Measurements from ENCODE around the gene UBE2L5. TPM values are rescaled to one million over a fixed set of nuclear protein-coding genes. Genes with fewer than 3 reads are reported as not detected.
A peak's percentile ranks its signal among the peaks of the same experiment; 100 is the strongest.

UBE2L5 gene
- total RNA-seq (not detected), polyA plus RNA-seq (under 1 TPM in 1 of 2 donors, not detected in 1; 0.14 TPM), total RNA-seq (0.40 reads per million)

- H3K4me1 ChIP-seq (ENCODE audit: control insufficient read depth in 2 of 2, insufficient read depth in 2 of 2, low read length in 2 of 2): no peaks in the 10 kb centered on the region
- H3K4me3 ChIP-seq (ENCODE audit: low read length): peak within 1 kb of the TSS; percentile 67
- no peaks in the 10 kb centered on the region for H3K9me3 ChIP-seq (ENCODE audit: control insufficient read depth in 2 of 3, low read length in 3 of 3)
- Mint-ChIP-seq H3K27ac (peak within 1 kb of the TSS; percentile 64 to 93 (median 86)), H3K9me3 (no peaks in the 10 kb centered on the region), H3K36me3 (no peaks in the 10 kb centered on the region), H3K27me3 (no peaks in the 10 kb centered on the region), H3K4me1 (peaks cover 7 to 29% (median 15%) of the 10 kb centered on the region in 7 donors), H3K4me3 (peak within 1 kb of the TSS; percentile 80 to 94 (median 89))
- H3K36me3 ChIP-seq (ENCODE audit: control insufficient read depth in 2 of 3, insufficient read depth in 3 of 3, low read length in 3 of 3): no peaks in the 10 kb centered on the region
- H3K27ac ChIP-seq (ENCODE audit: low read depth, low read length): peak within 1 kb of the TSS; percentile 38
- DNase-seq: peak; percentile 41 to 89 (median 56)
- no peaks in the 10 kb centered on the region for H3K27me3 ChIP-seq (ENCODE audit: control insufficient read depth in 2 of 2, insufficient read depth in 2 of 2, low read length in 2 of 2)
- CTCF ChIA-PET: no interaction called here
- POLR2A ChIA-PET: interaction anchor here (0.7 to 1.3 kb wide), 7 partner anchors 14 to 115 kb away, joined by 3 to 8 read pairs (median 4); partner anchors contain the start of gene KATNAL1
- ATAC-seq: peak; percentile 92
- intact Hi-C loops (cut with micrococcal nuclease): loop anchor here (1.0 to 2.0 kb wide), 10 partner anchors 8 to 195 kb away; partner anchors contain the start of genes HMGB1 (in 1 of the 2) and USPL1 (in 1 of the 2)
Measured at GRCh38 chr13:30422054-30422839, at the start of gene UBE2L5. Gene UBE2L5 (plus strand): TSS chr13:30422493. CDS start chr13:30427991, 5,498 bp downstream.

GRCh38 chr13:30373727-30374126, 48.6 kb upstream of the UBE2L5 start:
- POLR2A ChIA-PET: interaction anchor here (0.8 to 7.9 kb wide), 15 partner anchors 11 to 523 kb away, joined by 3 to 281 read pairs (median 7); partner anchors contain the start of genes HMGB1, UBL3 and USPL1
- no peak for ATAC-seq
- peak overlapping the region; percentile 12 for H3K4me3 ChIP-seq (ENCODE audit: low read length)

GRCh38 chr13:30375265-30375835, 46.9 kb upstream of the UBE2L5 start:
- DNase-seq: no peak
- Histone ChIP-seq H3K4me1 (ENCODE audit: control insufficient read depth in 2 of 2, insufficient read depth in 2 of 2, low read length in 2 of 2) (peaks cover 80 to 89% of the 10 kb centered on the region in 2 donors), H3K4me3 (ENCODE audit: low read length) (peak overlapping the region; percentile 51), H3K9me3 (ENCODE audit: control insufficient read depth in 2 of 3, low read length in 3 of 3) (no peaks in the 10 kb centered on the region), H3K27me3 (ENCODE audit: control insufficient read depth in 2 of 2, insufficient read depth in 2 of 2, low read length in 2 of 2) (no peaks in the 10 kb centered on the region), H3K27ac (ENCODE audit: low read depth, low read length) (peak overlapping the region; percentile 18), H3K36me3 (ENCODE audit: control insufficient read depth in 2 of 3, insufficient read depth in 3 of 3, low read length in 3 of 3) (no peaks in the 10 kb centered on the region)
- H3K9me3 Mint-ChIP-seq: peaks cover 0 to 3% (median 0%) of the 10 kb centered on the region in 11 donors
- H3K27me3 Mint-ChIP-seq: no peaks in the 10 kb centered on the region
- H3K4me1 Mint-ChIP-seq: peaks cover 81 to 98% (median 94%) of the 10 kb centered on the region in 7 donors
- ATAC-seq: no peak
- peaks cover 0 to 34% (median 0%) of the 10 kb centered on the region in 5 donors for H3K36me3 Mint-ChIP-seq
- H3K27ac Mint-ChIP-seq: peak overlapping the region; percentile 90 to 98 (median 95)
- CTCF ChIA-PET: interaction anchor here (0.7 to 6.6 kb wide), 14 partner anchors 11 to 243 kb away, joined by 3 to 56 read pairs (median 6); no protein-coding TSS in a partner anchor
- POLR2A ChIA-PET: interaction anchor here (0.8 to 7.9 kb wide), 21 partner anchors 9 to 780 kb away, joined by 3 to 281 read pairs (median 7); partner anchors contain the start of genes HMGB1, SLC7A1, UBL3 and USPL1
- intact Hi-C loops (cut with micrococcal nuclease): loop anchor here (5.0 to 10.0 kb wide), 3 partner anchors 528 to 789 kb away; partner anchors contain the start of genes HSPH1 (in 1 of the 2) and SLC7A1 (in 1 of the 2)
- H3K4me3 Mint-ChIP-seq: peak overlapping the region; percentile 74 to 91 (median 85)

More at GRCh38 chr13:30373727-30374126, 48.6 kb upstream of the UBE2L5 start:
- Histone ChIP-seq H3K27me3 (ENCODE audit: control insufficient read depth in 2 of 2, insufficient read depth in 2 of 2, low read length in 2 of 2) (no peaks in the 10 kb centered on the region), H3K36me3 (ENCODE audit: control insufficient read depth in 2 of 3, insufficient read depth in 3 of 3, low read length in 3 of 3) (no peaks in the 10 kb centered on the region), H3K27ac (ENCODE audit: low read depth, low read length) (peak overlapping the region; percentile 61), H3K4me1 (ENCODE audit: control insufficient read depth in 2 of 2, insufficient read depth in 2 of 2, low read length in 2 of 2) (peaks cover 86% of the 10 kb centered on the region in 2 donors), H3K9me3 (ENCODE audit: control insufficient read depth in 2 of 3, low read length in 3 of 3) (no peaks in the 10 kb centered on the region)
- Mint-ChIP-seq H3K27ac (peak overlapping the region; percentile 90 to 98 (median 95)), H3K4me1 (peaks cover 82 to 98% (median 94%) of the 10 kb centered on the region in 7 donors), H3K9me3 (peaks cover 0 to 3% (median 0%) of the 10 kb centered on the region in 11 donors), H3K36me3 (peaks cover 0 to 43% (median 0%) of the 10 kb centered on the region in 5 donors), H3K27me3 (no peaks in the 10 kb centered on the region), H3K4me3 (peak overlapping the region in 9 of 10 donors; percentile 20 to 91 (median 81))
- CTCF ChIA-PET: interaction anchor here (0.8 to 6.6 kb wide), 18 partner anchors 8 to 241 kb away, joined by 3 to 56 read pairs (median 4); partner anchors contain the start of gene HMGB1
- intact Hi-C loops (cut with micrococcal nuclease): loop anchor here (1.0 to 10.0 kb wide), 15 partner anchors 10 to 791 kb away; partner anchors contain the start of genes HSPH1 (in 1 of the 2), SLC7A1 (in 1 of the 2) and USPL1 (in 1 of the 2)
- DNase-seq: peak in 1 of 9 donors; percentile 40

DNA sequence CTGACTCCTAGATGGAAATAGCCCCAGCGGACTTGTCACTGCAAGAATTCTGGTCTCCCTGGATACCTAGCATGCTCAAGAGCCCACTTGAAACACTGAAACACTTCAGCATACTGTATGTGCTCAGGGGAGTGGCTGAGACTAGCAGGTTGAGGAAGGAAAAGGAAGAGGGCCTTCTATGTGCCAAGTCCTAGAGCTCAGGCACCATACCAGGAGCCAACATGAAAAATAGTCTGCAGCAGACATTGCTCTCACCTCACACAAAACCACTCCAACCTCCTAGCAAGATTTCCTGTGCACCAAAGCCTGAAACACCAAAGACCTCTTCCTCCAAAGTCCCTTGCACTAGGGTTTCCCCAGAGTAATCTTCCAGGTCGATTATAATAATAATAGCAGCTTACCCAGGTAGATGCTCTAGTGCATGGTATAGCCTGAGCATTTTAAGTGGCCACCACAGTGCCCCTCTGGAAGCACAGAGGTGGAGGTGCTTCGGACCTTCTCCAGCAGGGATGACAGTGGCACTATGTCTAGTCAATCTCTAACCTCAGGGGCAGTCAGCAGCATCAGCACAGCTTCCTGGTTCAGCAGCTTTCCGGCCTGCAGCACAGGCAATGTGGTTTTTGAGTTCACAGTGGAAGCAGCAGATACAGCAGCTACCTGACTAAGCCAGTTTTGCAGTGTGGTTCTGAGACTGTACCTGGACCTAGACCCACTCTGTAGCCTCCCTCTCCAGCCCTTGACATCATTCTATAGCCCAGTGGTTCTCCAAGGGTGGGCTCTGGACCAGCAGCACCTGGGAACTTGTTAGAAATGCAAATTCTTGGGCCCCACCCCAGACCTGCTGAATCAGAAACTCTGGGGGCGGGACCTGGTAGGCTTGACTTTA, 45.6 kb upstream of the UBE2L5 start:
- no peaks in the 10 kb centered on the region for H3K36me3 ChIP-seq (ENCODE audit: control insufficient read depth in 2 of 3, insufficient read depth in 3 of 3, low read length in 3 of 3)
- H3K27me3 Mint-ChIP-seq: no peaks in the 10 kb centered on the region
- H3K9me3 Mint-ChIP-seq: peaks cover 0 to 5% (median 0%) of the 10 kb centered on the region in 11 donors
- no peaks in the 10 kb centered on the region for H3K27me3 ChIP-seq (ENCODE audit: control insufficient read depth in 2 of 2, insufficient read depth in 2 of 2, low read length in 2 of 2)
- peak overlapping the region; percentile 67 for H3K27ac ChIP-seq (ENCODE audit: low read depth, low read length)
- no peaks in the 10 kb centered on the region for H3K9me3 ChIP-seq (ENCODE audit: control insufficient read depth in 2 of 3, low read length in 3 of 3)
- DNase-seq (peak; percentile 38 to 83 (median 77)), ATAC-seq (peak; percentile 72)
- ChIA-PET POLR2A (interaction anchor here (0.6 to 7.9 kb wide), 17 partner anchors 9 to 527 kb away, joined by 3 to 281 read pairs (median 3); partner anchors contain the start of gene HMGB1), CTCF (interaction anchor here (0.8 to 6.6 kb wide), 5 partner anchors 8 to 245 kb away, joined by 4 to 56 read pairs (median 7); no protein-coding TSS in a partner anchor)
- H3K4me3 Mint-ChIP-seq: peak overlapping the region; percentile 74 to 91 (median 85)
- peaks cover 66 to 76% of the 10 kb centered on the region in 2 donors for H3K4me1 ChIP-seq (ENCODE audit: control insufficient read depth in 2 of 2, insufficient read depth in 2 of 2, low read length in 2 of 2)
- intact Hi-C loops (cut with micrococcal nuclease): loop anchor here (1.0 to 10.0 kb wide), 10 partner anchors 13 to 788 kb away; partner anchors contain the start of genes UBE2L5 (in 2 of the 2), HSPH1 (in 1 of the 2), KATNAL1 (in 1 of the 2) and SLC7A1 (in 1 of the 2)
- H3K36me3 Mint-ChIP-seq: peaks cover 0 to 28% (median 0%) of the 10 kb centered on the region in 5 donors
- peaks cover 74 to 96% (median 92%) of the 10 kb centered on the region in 7 donors for H3K4me1 Mint-ChIP-seq
- H3K4me3 ChIP-seq (ENCODE audit: low read length): peak overlapping the region; percentile 51
- H3K27ac Mint-ChIP-seq: peak overlapping the region; percentile 90 to 98 (median 95)

DNA sequence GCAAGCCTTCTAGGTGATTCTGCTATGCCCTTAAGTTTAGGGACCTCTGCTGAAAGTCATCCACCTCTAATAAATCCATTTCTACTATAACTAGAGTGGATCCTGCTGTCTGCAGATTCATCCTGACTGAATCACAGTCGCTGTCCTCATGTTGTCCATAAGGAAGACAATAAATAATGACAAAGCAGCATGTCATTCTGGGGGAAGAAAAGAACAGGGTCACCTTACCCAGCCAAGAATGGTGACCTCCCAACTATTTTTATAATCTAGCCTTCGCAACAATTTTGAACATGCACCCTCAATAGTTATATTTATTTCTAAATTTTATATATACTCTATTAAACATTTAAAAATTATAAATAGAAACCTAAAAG, 45.0 kb upstream of the UBE2L5 start:
- Histone ChIP-seq H3K9me3 (ENCODE audit: control insufficient read depth in 2 of 3, low read length in 3 of 3) (no peaks in the 10 kb centered on the region), H3K4me1 (ENCODE audit: control insufficient read depth in 2 of 2, insufficient read depth in 2 of 2, low read length in 2 of 2) (peaks cover 62 to 71% of the 10 kb centered on the region in 2 donors), H3K36me3 (ENCODE audit: control insufficient read depth in 2 of 3, insufficient read depth in 3 of 3, low read length in 3 of 3) (no peaks in the 10 kb centered on the region), H3K27ac (ENCODE audit: low read depth, low read length) (peak overlapping the region; percentile 22), H3K4me3 (ENCODE audit: low read length) (peak overlapping the region; percentile 51), H3K27me3 (ENCODE audit: control insufficient read depth in 2 of 2, insufficient read depth in 2 of 2, low read length in 2 of 2) (no peaks in the 10 kb centered on the region)
- H3K27me3 Mint-ChIP-seq: no peaks in the 10 kb centered on the region
- peak overlapping the region; percentile 74 to 91 (median 85) for H3K4me3 Mint-ChIP-seq
- ATAC-seq: no peak
- H3K36me3 Mint-ChIP-seq: peaks cover 0 to 24% (median 0%) of the 10 kb centered on the region in 5 donors
- ChIA-PET POLR2A (interaction anchor here (0.7 to 7.9 kb wide), 10 partner anchors 8 to 528 kb away, joined by 3 to 281 read pairs (median 3); no protein-coding TSS in a partner anchor), CTCF (interaction anchor here (0.9 to 6.6 kb wide), 3 partner anchors 12 to 31 kb away, joined by 5 to 56 read pairs (median 14); no protein-coding TSS in a partner anchor)
- peaks cover 67 to 95% (median 87%) of the 10 kb centered on the region in 7 donors for H3K4me1 Mint-ChIP-seq
- no peak for DNase-seq
- H3K27ac Mint-ChIP-seq: peak overlapping the region; percentile 90 to 98 (median 95)
- intact Hi-C loops (cut with micrococcal nuclease): loop anchor here (1.0 to 10.0 kb wide), 7 partner anchors 12 to 788 kb away; partner anchors contain the start of genes HSPH1 (in 1 of the 2), SLC7A1 (in 1 of the 2), UBE2L5 (in 1 of the 2) and USPL1 (in 1 of the 2)
- H3K9me3 Mint-ChIP-seq: peaks cover 0 to 5% (median 0%) of the 10 kb centered on the region in 11 donors

All from naive thymus-derived CD4-positive, alpha-beta T cell (primary cell).